ENCODE results near the gene EEF1B2. TPM values are rescaled to one million over a fixed set of nuclear protein-coding genes. Genes with fewer than 3 reads are reported as not detected.
"Not testable (repeated sequence)": the region's sequence is repeated elsewhere in the genome, so short reads cannot be mapped to it uniquely, and the experiment has no call there.

Gene EEF1B2
- total RNA-seq, 4 donors from 2014 or later, result 252 to 766 (median 327) TPM

DNA sequence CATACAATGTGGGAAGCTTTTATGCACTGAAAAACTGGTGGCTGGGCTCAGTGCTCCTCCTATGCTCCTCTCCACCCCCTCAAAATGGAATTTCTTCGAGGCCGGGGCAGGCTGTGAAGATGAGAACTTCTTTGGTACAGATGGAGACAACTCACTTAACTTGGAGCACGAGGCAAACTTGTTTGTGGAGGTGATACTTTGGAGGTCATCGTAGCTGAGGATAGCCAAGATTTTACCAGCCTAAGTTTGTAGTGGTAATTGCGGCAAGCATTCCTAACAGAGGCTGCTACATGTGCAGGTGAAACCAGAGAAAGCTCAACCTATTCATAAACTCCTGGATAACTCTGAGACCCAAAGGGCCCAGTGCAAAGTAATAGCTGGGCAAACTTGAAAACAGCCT, 14.0 kb upstream of the EEF1B2 start:
- no peaks in the 10 kb centered on the region for H3K9me3 ChIP-seq

DNA sequence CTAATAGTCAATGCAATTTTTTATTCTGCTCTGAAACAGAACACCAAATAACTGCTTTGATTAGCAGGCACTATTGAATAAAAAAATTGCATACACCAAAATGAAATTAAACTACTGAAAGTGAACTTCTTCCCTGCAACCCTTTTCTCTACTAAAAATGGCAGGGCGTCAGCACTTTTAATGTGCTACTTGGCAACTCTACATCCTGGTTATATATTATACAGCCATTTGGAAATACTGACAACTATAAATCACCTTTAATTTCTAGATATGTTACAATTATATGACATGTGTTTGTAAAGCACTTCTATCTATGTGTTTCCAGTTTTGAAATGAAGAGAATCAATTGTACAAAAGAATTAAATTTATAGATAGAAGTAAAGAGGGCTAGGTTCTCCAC, 10.4 kb upstream of the EEF1B2 start:
- Histone ChIP-seq H3K4me3 (replicated peaks in 1 of 3) (no peak overlapping the region), H3K36me3 (peaks cover 18 to 54% of the 10 kb centered on the region in 2 donors), H3K27ac (no peak overlapping the region), H3K4me1 (no peaks in the 10 kb centered on the region), H3K9me3 (no peaks in the 10 kb centered on the region), H3K27me3 (no peaks in the 10 kb centered on the region)
- TF ChIP-seq, protein P1, sequence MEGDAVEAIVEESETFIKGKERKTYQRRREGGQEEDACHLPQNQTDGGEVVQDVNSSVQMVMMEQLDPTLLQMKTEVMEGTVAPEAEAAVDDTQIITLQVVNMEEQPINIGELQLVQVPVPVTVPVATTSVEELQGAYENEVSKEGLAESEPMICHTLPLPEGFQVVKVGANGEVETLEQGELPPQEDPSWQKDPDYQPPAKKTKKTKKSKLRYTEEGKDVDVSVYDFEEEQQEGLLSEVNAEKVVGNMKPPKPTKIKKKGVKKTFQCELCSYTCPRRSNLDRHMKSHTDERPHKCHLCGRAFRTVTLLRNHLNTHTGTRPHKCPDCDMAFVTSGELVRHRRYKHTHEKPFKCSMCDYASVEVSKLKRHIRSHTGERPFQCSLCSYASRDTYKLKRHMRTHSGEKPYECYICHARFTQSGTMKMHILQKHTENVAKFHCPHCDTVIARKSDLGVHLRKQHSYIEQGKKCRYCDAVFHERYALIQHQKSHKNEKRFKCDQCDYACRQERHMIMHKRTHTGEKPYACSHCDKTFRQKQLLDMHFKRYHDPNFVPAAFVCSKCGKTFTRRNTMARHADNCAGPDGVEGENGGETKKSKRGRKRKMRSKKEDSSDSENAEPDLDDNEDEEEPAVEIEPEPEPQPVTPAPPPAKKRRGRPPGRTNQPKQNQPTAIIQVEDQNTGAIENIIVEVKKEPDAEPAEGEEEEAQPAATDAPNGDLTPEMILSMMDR (IDR thresholded peaks at IDR 0.05), result no peak
- no peak for TF ChIP-seq POLR2A (IDR thresholded peaks at IDR 0.05)
- DNase-seq, result no peak
- intact Hi-C loops (cut with DNase I), result no loop called here
- 92% methylated on average over 1 of the region's 1 CpG for whole genome bisulfite sequencing, 2 donors

More for the DNA sequence above, 14.0 kb upstream of the EEF1B2 start:
- Histone ChIP-seq H3K36me3 (peaks cover 40 to 85% of the 10 kb centered on the region in 2 donors), H3K4me3 (replicated peaks in 1 of 3) (no peak overlapping the region), H3K4me1 (no peaks in the 10 kb centered on the region), H3K27me3 (no peaks in the 10 kb centered on the region), H3K27ac (no peak overlapping the region)
- no peak for DNase-seq
- no peak for TF ChIP-seq POLR2A (IDR thresholded peaks at IDR 0.05)
- TF ChIP-seq, protein P1 (IDR thresholded peaks at IDR 0.05), result no peak
- 73 to 87% methylated on average over 5 of the region's 5 CpGs for WGBS, 2 donors
- intact Hi-C loops (cut with DNase I), result no loop called here

DNA sequence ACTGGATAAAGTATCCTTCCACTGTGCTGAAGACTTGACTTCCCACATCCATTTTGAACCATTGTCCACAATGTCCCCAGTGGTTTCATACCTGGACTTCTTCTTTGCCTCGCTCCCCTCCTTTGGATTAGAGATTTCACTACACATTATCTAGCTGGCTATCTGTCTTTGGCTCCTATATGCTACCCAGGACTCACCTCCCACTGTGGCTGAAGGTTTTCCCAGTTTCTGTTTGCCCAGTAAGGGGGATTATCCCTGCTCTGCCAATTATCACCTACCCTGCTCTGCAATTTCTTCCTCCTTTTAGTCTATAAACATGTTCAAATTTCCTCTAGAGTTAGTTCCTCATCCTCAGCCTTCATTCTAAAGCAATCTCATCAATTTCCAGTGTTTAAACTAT, 9.5 kb upstream of the EEF1B2 start:
- TF ChIP-seq, protein P1 (IDR thresholded peaks at IDR 0.05), result no peak
- no peak for TF ChIP-seq POLR2A (IDR thresholded peaks at IDR 0.05)
- WGBS, 2 donors, result 97 to 98% methylated on average over 1 of the region's 1 CpG
- H3K36me3 ChIP-seq, result peaks cover 18 to 49% of the 10 kb centered on the region in 2 donors
- no peak overlapping the region for H3K4me3 ChIP-seq (replicated peaks in 1 of 3)
- no peak overlapping the region for H3K27ac ChIP-seq
- no peaks in the 10 kb centered on the region for H3K9me3 ChIP-seq
- no peaks in the 10 kb centered on the region for H3K4me1 ChIP-seq
- intact Hi-C loops (cut with DNase I), result no loop called here
- DNase-seq, result no peak
- no peaks in the 10 kb centered on the region for H3K27me3 ChIP-seq

DNA sequence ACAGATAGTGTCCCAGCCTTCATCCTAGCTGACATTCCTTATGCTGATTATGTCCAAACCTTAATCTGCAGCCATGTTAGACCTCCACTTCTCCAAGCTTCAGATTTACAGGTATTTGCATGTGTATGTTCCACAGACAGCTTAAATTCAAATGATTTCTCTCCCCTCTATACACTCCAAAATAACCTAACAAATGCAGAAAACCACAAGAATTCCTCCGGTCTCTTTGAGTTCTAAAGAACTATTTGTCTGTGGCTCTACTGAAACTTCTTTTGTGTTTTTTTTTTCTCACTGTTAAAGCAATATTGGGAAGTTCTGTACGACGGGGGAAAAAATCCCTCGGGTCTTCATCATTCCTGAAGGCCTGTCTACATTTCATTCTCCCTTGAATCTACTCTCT, 9.1 kb upstream of the EEF1B2 start:
- Histone ChIP-seq H3K4me3 (replicated peaks in 1 of 3) (no peak overlapping the region), H3K36me3 (peaks cover 14 to 44% of the 10 kb centered on the region in 2 donors), H3K27me3 (no peaks in the 10 kb centered on the region), H3K9me3 (no peaks in the 10 kb centered on the region), H3K4me1 (no peaks in the 10 kb centered on the region), H3K27ac (no peak overlapping the region)
- TF ChIP-seq, protein P1 (IDR thresholded peaks at IDR 0.05), result no peak
- no peak for TF ChIP-seq POLR2A (IDR thresholded peaks at IDR 0.05)
- DNase-seq, result no peak
- intact Hi-C loops (cut with DNase I), result no loop called here
- 85 to 86% methylated on average over 4 of the region's 4 CpGs for WGBS, 2 donors

DNA sequence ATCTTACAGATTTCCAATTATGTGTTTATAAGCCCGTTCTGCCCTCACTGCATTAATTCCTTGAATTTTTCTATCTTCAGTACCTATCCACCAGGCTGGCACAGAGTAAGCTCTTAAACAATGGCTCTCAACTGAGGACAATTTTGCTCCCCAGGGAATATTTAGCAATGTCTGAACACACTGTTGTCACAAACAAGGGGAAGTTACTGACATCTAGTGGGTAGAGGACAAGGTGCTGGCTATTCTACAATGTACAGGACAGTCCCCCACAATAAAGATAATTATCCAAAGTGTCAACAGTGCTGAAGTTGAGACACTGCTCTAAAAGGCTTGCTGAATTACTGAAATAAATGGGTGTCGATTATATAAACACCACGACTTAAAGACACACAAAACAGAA, 5.5 kb upstream of the EEF1B2 start:
- H3K4me1 ChIP-seq, result peaks cover 6 to 12% of the 10 kb centered on the region in 2 donors

DNA sequence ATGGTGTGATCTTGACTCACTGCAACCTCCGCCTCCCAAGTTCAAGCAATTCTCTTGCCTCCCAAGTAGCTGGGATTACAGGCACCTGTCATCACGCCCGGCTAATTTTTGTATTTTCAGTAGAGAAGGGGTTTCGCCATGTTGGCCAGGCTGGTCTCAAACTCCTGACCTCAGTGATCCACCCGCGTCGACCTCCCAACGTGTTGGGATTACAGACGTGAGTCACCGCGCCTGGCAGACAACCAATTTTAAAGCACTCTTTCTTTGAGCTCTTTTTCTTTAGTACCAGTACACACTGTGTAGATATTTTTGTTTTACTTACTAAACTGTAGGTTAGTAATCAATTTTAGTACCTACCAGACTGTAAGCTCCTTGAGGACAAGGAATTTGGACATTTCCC, 2.7 kb upstream of the EEF1B2 start:
- WGBS, 2 donors, result 89 to 94% methylated on average over 11 of the region's 11 CpGs
- H3K9me3 ChIP-seq; DNase-seq; H3K4me3 ChIP-seq (replicated peaks in 1 of 3); H3K27me3 ChIP-seq; intact Hi-C loops (cut with DNase I); H3K27ac ChIP-seq: not testable (repeated sequence)
- Histone ChIP-seq H3K36me3 (peaks cover 6 to 12% of the 10 kb centered on the region in 2 donors), H3K4me1 (peaks cover 10 to 23% of the 10 kb centered on the region in 2 donors)

More for the DNA sequence above, 5.5 kb upstream of the EEF1B2 start:
- no peaks in the 10 kb centered on the region for H3K27me3 ChIP-seq
- H3K9me3 ChIP-seq, result no peaks in the 10 kb centered on the region
- no peak overlapping the region for H3K4me3 ChIP-seq (replicated peaks in 1 of 3)
- intact Hi-C loops (cut with DNase I), result no loop called here
- 86% methylated on average over 3 of the region's 3 CpGs for WGBS, 2 donors
- no peak for TF ChIP-seq POLR2A (IDR thresholded peaks at IDR 0.05)
- TF ChIP-seq, protein P1 (IDR thresholded peaks at IDR 0.05), result no peak
- no peak for DNase-seq
- H3K36me3 ChIP-seq, result peaks cover 0 to 13% of the 10 kb centered on the region in 2 donors
- H3K27ac ChIP-seq, result no peak overlapping the region
